ENCODE data around the gene PLXNB3. TPM values are rescaled to one million over a fixed set of nuclear protein-coding genes. Genes with fewer than 3 reads are reported as not detected.

The PLXNB3 gene
- total RNA-seq, 3 donors from 2014 or later: 12.3 to 17.9 (median 13.4) TPM

- DNase-seq (ENCODE audit: low spot score in 2 of 2): no peak
- no peak overlapping the region for H3K27ac ChIP-seq
- H3K9me3 ChIP-seq: peaks cover 0 to 7% of the 10 kb centered on the region in 2 donors
- H3K36me3 ChIP-seq: no peaks in the 10 kb centered on the region
- no peak overlapping the region for H3K4me3 ChIP-seq
- peaks cover 0 to 43% of the 10 kb centered on the region in 2 donors for H3K27me3 ChIP-seq
- H3K4me1 ChIP-seq: no peaks in the 10 kb centered on the region
- intact Hi-C loops (cut with DNase I; ENCODE audit: low total_unique reads): no loop called here
- TF ChIP-seq CTCF (IDR thresholded peaks at IDR 0.05): no peak
- no peak for TF ChIP-seq POLR2AphosphoS5 (IDR thresholded peaks at IDR 0.05)
- TF ChIP-seq POLR2A (IDR thresholded peaks at IDR 0.05): no peak
Measured at GRCh38 chrX:153804621-153805020, 40.6 kb downstream of the PLXNB3 start.

- DNase-seq (ENCODE audit: low spot score in 2 of 2): no peak
- Histone ChIP-seq H3K36me3 (no peaks in the 10 kb centered on the region), H3K9me3 (peaks cover 0 to 7% of the 10 kb centered on the region in 2 donors), H3K27me3 (peaks cover 0 to 45% of the 10 kb centered on the region in 2 donors), H3K4me1 (no peaks in the 10 kb centered on the region), H3K4me3 (no peak overlapping the region), H3K27ac (no peak overlapping the region)
- intact Hi-C loops (cut with DNase I; ENCODE audit: low total_unique reads): no loop called here
- no peak for TF ChIP-seq CTCF (IDR thresholded peaks at IDR 0.05)
- no peak for TF ChIP-seq POLR2AphosphoS5 (IDR thresholded peaks at IDR 0.05)
- no peak for TF ChIP-seq POLR2A (IDR thresholded peaks at IDR 0.05)
Measured at GRCh38 chrX:153805436-153805835, 41.4 kb downstream of the PLXNB3 start.

- Histone ChIP-seq H3K27ac (no peak overlapping the region), H3K4me3 (no peak overlapping the region), H3K27me3 (peaks cover 0 to 52% of the 10 kb centered on the region in 2 donors), H3K4me1 (no peaks in the 10 kb centered on the region), H3K9me3 (peaks cover 0 to 7% of the 10 kb centered on the region in 2 donors), H3K36me3 (no peaks in the 10 kb centered on the region)
- TF ChIP-seq POLR2AphosphoS5 (IDR thresholded peaks at IDR 0.05): no peak
- TF ChIP-seq POLR2A (IDR thresholded peaks at IDR 0.05): no peak
- TF ChIP-seq CTCF (IDR thresholded peaks at IDR 0.05): no peak
- intact Hi-C loops (cut with DNase I; ENCODE audit: low total_unique reads): no loop called here
- DNase-seq (ENCODE audit: low spot score in 2 of 2): no peak
Measured at GRCh38 chrX:153806999-153807575, 43.0 kb downstream of the PLXNB3 start.

- TF ChIP-seq CTCF (IDR thresholded peaks at IDR 0.05): no peak
- no peak for TF ChIP-seq POLR2A (IDR thresholded peaks at IDR 0.05)
- no peak for TF ChIP-seq POLR2AphosphoS5 (IDR thresholded peaks at IDR 0.05)
- peaks cover 0 to 7% of the 10 kb centered on the region in 2 donors for H3K9me3 ChIP-seq
- no peak overlapping the region for H3K4me3 ChIP-seq
- intact Hi-C loops (cut with DNase I; ENCODE audit: low total_unique reads): no loop called here
- peaks cover 0 to 61% of the 10 kb centered on the region in 2 donors for H3K27me3 ChIP-seq
- H3K4me1 ChIP-seq: no peaks in the 10 kb centered on the region
- H3K27ac ChIP-seq: no peak overlapping the region
- H3K36me3 ChIP-seq: no peaks in the 10 kb centered on the region
- no peak for DNase-seq (ENCODE audit: low spot score in 2 of 2)
Measured at GRCh38 chrX:153807976-153808375, 43.9 kb downstream of the PLXNB3 start.

GRCh38 chrX:153812220-153812619 lies 48.2 kb downstream of the PLXNB3 start:
- Histone ChIP-seq H3K4me3 (no peak overlapping the region), H3K27ac (no peak overlapping the region), H3K4me1 (no peaks in the 10 kb centered on the region), H3K9me3 (no peaks in the 10 kb centered on the region), H3K27me3 (peaks cover 0 to 68% of the 10 kb centered on the region in 2 donors), H3K36me3 (no peaks in the 10 kb centered on the region)
- TF ChIP-seq POLR2A (IDR thresholded peaks at IDR 0.05): no peak
- TF ChIP-seq CTCF (IDR thresholded peaks at IDR 0.05): no peak
- TF ChIP-seq POLR2AphosphoS5 (IDR thresholded peaks at IDR 0.05): no peak
- intact Hi-C loops (cut with DNase I; ENCODE audit: low total_unique reads): no loop called here
- DNase-seq (ENCODE audit: low spot score in 2 of 2): no peak
